Suprapubic skin (tissue), 4 donors: ENCODE measurements around the gene SLC39A2. TPM values are rescaled to one million over a fixed set of nuclear protein-coding genes. Genes with fewer than 3 reads are reported as not detected.
"Not testable (repeated sequence)": the region's sequence is repeated elsewhere in the genome, so short reads cannot be mapped to it uniquely, and the experiment has no call there.

ENCODE experiments used
- DNase-seq, 2 donors: peaks; one replicate each; pipeline ENCODE4 v3.0.0-alpha.2; 2019; ENCODE audit warnings: low spot score in 2 of 2
- H3K27ac ChIP-seq: fragments of 200-600 bp; sonication (generic); one replicate; pipeline ENCODE4 v1.5.1; 2019
- H3K27me3 ChIP-seq: fragments of 200-600 bp; sonication (generic); one replicate; pipeline ENCODE4 v1.5.1; 2019
- H3K36me3 ChIP-seq: fragments of 200-600 bp; sonication (generic); one replicate; pipeline ENCODE4 v1.5.1; 2019
- H3K4me1 ChIP-seq: fragments of 200-600 bp; sonication (generic); one replicate; pipeline ENCODE4 v1.5.1; 2019
- H3K4me3 ChIP-seq: fragments of 200-600 bp; sonication (generic); one replicate; pipeline ENCODE4 v1.5.1; 2019; ENCODE audit warnings: mild to moderate bottlenecking
- H3K9me3 ChIP-seq: fragments of 200-600 bp; sonication (generic); one replicate; pipeline ENCODE4 v1.5.1; 2019
- CTCF ChIP-seq, 2 donors: fragments of 200-600 bp in 1 of 2; fragments of 450-650 bp in 1 of 2; sonication (generic) in 1 of 2; IDR thresholded peaks; one replicate each; pipeline ENCODE4 v1.5.1; 2016 to 2019; ENCODE audit warnings: antibody characterized with exemption in 2 of 2, mild to moderate bottlenecking in 1 of 2, moderate library complexity in 1 of 2
- EP300 ChIP-seq: sonication (generic); formaldehyde crosslinking; IDR thresholded peaks from one replicate; pipeline ENCODE4 v1.6.1; 2017; ENCODE audit warnings: antibody characterized with exemption
- POLR2A ChIP-seq, 2 donors: fragments of 450-650 bp; IDR thresholded peaks; one replicate each; pipeline ENCODE4 v1.6.1; 2017; ENCODE audit warnings: antibody characterized with exemption in 2 of 2, mild to moderate bottlenecking in 2 of 2, moderate library complexity in 2 of 2
- POLR2AphosphoS5 ChIP-seq, 3 donors: sonication (generic); formaldehyde crosslinking; IDR thresholded peaks; one replicate each; pipeline ENCODE4 v1.6.1; 2017; ENCODE audit warnings: antibody characterized with exemption in 3 of 3
- WGBS: methylation state at CpG from one replicate; pipeline ENCODE4 v1.1.5; 2018; 5-methylcytosine and 5-hydroxymethylcytosine counted together
- total RNA-seq, 4 donors: library from RNA; depleted of rRNA; stranded (reverse); fragments of >200 nt; gene quantifications; one replicate each; pipeline ENCODE4 v1.1.0, GENCODE V29; 2016

Gene SLC39A2
- total RNA-seq, 4 donors from 2014 or later, result 5.1 to 46.7 (median 33.7) TPM

- 69% methylated on average over 8 of the region's 8 CpGs for WGBS
- TF ChIP-seq EP300 (no peak), POLR2A (IDR thresholded peaks at IDR 0.05) (no peak), CTCF (IDR thresholded peaks at IDR 0.05) (no peak), POLR2AphosphoS5 (IDR thresholded peaks at IDR 0.05) (no peak)
- Histone ChIP-seq H3K4me3 (no peak overlapping the region), H3K27ac (peak overlapping the region; percentile 73), H3K36me3 (no peaks in the 10 kb centered on the region), H3K27me3 (no peaks in the 10 kb centered on the region), H3K4me1 (peaks cover 60% of the 10 kb centered on the region), H3K9me3 (no peaks in the 10 kb centered on the region)
- no peak for DNase-seq
Measured at GRCh38 chr14:21040370-21040925, 41.4 kb downstream of the SLC39A2 start.

- H3K36me3 ChIP-seq, H3K27me3 ChIP-seq, H3K4me3 ChIP-seq, H3K9me3 ChIP-seq, DNase-seq: not testable (repeated sequence)
- H3K27ac ChIP-seq, result peak overlapping the region; percentile 64
- WGBS, result 87% methylated on average over 3 of the region's 3 CpGs
- peaks cover 60% of the 10 kb centered on the region for H3K4me1 ChIP-seq
Measured at GRCh38 chr14:21040941-21041340, 41.8 kb downstream of the SLC39A2 start.

GRCh38 chr14:21041676-21042433 lies 42.8 kb downstream of the SLC39A2 start, which contains the start of gene RNASE7:
Gene RNASE7, plus strand, starts transcription at chr14:21042362. Its CDS starts 631 bp downstream, at chr14:21042993.
- Histone ChIP-seq H3K4me3 (no peak within 1 kb of the TSS), H3K27me3 (no peaks in the 10 kb centered on the region), H3K36me3 (no peaks in the 10 kb centered on the region), H3K4me1 (peaks cover 60% of the 10 kb centered on the region), H3K9me3 (no peaks in the 10 kb centered on the region), H3K27ac (peak within 1 kb of the TSS; percentile 64)
- TF ChIP-seq EP300 (no peak), POLR2A (IDR thresholded peaks at IDR 0.05) (no peak), CTCF (IDR thresholded peaks at IDR 0.05) (no peak), POLR2AphosphoS5 (IDR thresholded peaks at IDR 0.05) (no peak)
- DNase-seq, result no peak
- WGBS, result 48% methylated on average over 11 of the region's 11 CpGs

- Histone ChIP-seq H3K27ac (no peak overlapping the region), H3K36me3 (no peaks in the 10 kb centered on the region), H3K27me3 (no peaks in the 10 kb centered on the region), H3K4me1 (peaks cover 60% of the 10 kb centered on the region), H3K4me3 (no peak overlapping the region), H3K9me3 (no peaks in the 10 kb centered on the region)
- WGBS, result 64% methylated on average over 8 of the region's 8 CpGs
- DNase-seq, result no peak
- TF ChIP-seq POLR2AphosphoS5 (IDR thresholded peaks at IDR 0.05), result no peak
- no peak for TF ChIP-seq EP300
Measured at GRCh38 chr14:21042918-21043317, 43.8 kb downstream of the SLC39A2 start.

GRCh38 chr14:21043387-21043973 lies 44.4 kb downstream of the SLC39A2 start:
- no peaks in the 10 kb centered on the region for H3K27me3 ChIP-seq
- H3K27ac ChIP-seq, result no peak overlapping the region
- no peaks in the 10 kb centered on the region for H3K9me3 ChIP-seq
- no peak overlapping the region for H3K4me3 ChIP-seq
- peaks cover 55% of the 10 kb centered on the region for H3K4me1 ChIP-seq
- DNase-seq, result no peak
- TF ChIP-seq CTCF (IDR thresholded peaks at IDR 0.05) (no peak), POLR2AphosphoS5 (IDR thresholded peaks at IDR 0.05) (no peak), EP300 (no peak), POLR2A (IDR thresholded peaks at IDR 0.05) (no peak)
- 60% methylated on average over 2 of the region's 2 CpGs for WGBS
- no peaks in the 10 kb centered on the region for H3K36me3 ChIP-seq

GRCh38 chr14:21043974-21044618 lies 45.0 kb downstream of the SLC39A2 start:
- 52% methylated on average over 6 of the region's 6 CpGs for WGBS
- Histone ChIP-seq H3K36me3 (no peaks in the 10 kb centered on the region), H3K27me3 (no peaks in the 10 kb centered on the region), H3K9me3 (no peaks in the 10 kb centered on the region), H3K4me1 (peaks cover 49% of the 10 kb centered on the region), H3K27ac (no peak overlapping the region), H3K4me3 (no peak overlapping the region)
- DNase-seq, result no peak
- TF ChIP-seq POLR2AphosphoS5 (IDR thresholded peaks at IDR 0.05), result no peak
- no peak for TF ChIP-seq POLR2A (IDR thresholded peaks at IDR 0.05)
- TF ChIP-seq CTCF (IDR thresholded peaks at IDR 0.05), result no peak
- no peak for TF ChIP-seq EP300
